Type B pancreatic cell (in vitro differentiated cells): Measurements from ENCODE around the gene LRRC8B. TPM values are rescaled to one million over a fixed set of nuclear protein-coding genes. Genes with fewer than 3 reads are reported as not detected.

Source experiments
- DNase-seq: peaks from one replicate; pipeline ENCODE4 v3.0.0; 2021; ENCODE audit warnings: mixed read lengths; ENCODE audit not compliant: unreplicated experiment; ENCODE audit errors: extremely low spot score
- H3K27ac Mint-ChIP-seq: 2 replicates; pipeline ENCODE4 v1.8.0; 2021; ENCODE audit warnings: mild to moderate bottlenecking, mixed read lengths
- H3K27me3 Mint-ChIP-seq: 2 replicates; pipeline ENCODE4 v1.8.0; 2021; ENCODE audit warnings: mixed read lengths
- H3K36me3 Mint-ChIP-seq: 2 replicates; pipeline ENCODE4 v1.8.0; 2021; ENCODE audit warnings: mixed read lengths
- H3K4me1 Mint-ChIP-seq: one replicate; pipeline ENCODE4 v1.8.0; 2021; ENCODE audit warnings: mixed read lengths; ENCODE audit not compliant: unreplicated experiment
- H3K4me3 Mint-ChIP-seq: 2 replicates; pipeline ENCODE4 v1.8.0; 2021; ENCODE audit warnings: mild to moderate bottlenecking, mixed read lengths
- H3K9me3 Mint-ChIP-seq: 2 replicates; pipeline ENCODE4 v1.8.0; 2021; ENCODE audit warnings: mixed read lengths
- CTCF ChIP-seq: fragments of 200-600 bp; sonication (generic); conservative IDR thresholded peaks from 2 replicates; pipeline ENCODE4 v1.5.0; 2021; ENCODE audit warnings: antibody characterized with exemption, mild to moderate bottlenecking
- total RNA-seq: library from RNA; stranded (reverse); gene quantifications from 2 replicates; pipeline ENCODE4 v1.2.1, GENCODE V29; 2021; ENCODE audit warnings: low replicate concordance

LRRC8B gene
- total RNA-seq, 1 donor from 2014 or later: 12.2 TPM

GRCh38 chr1:89607156-89607555 lies 82.5 kb downstream of the LRRC8B start:
- H3K9me3 Mint-ChIP-seq: no peaks in the 10 kb centered on the region
- DNase-seq: no peak
- H3K4me3 Mint-ChIP-seq: no peak overlapping the region
- H3K27me3 Mint-ChIP-seq: no peaks in the 10 kb centered on the region
- no peak for TF ChIP-seq CTCF
- no peaks in the 10 kb centered on the region for H3K36me3 Mint-ChIP-seq
- H3K27ac Mint-ChIP-seq: no peak overlapping the region
- peaks cover 7% of the 10 kb centered on the region for H3K4me1 Mint-ChIP-seq

- no peak for TF ChIP-seq CTCF
- Mint-ChIP-seq H3K4me3 (no peak overlapping the region), H3K27me3 (no peaks in the 10 kb centered on the region), H3K4me1 (peaks cover 7% of the 10 kb centered on the region), H3K27ac (peak overlapping the region; percentile 12), H3K9me3 (no peaks in the 10 kb centered on the region), H3K36me3 (no peaks in the 10 kb centered on the region)
- no peak for DNase-seq
Observed at GRCh38 chr1:89607586-89608318, 83.1 kb downstream of the LRRC8B start.

- Mint-ChIP-seq H3K4me1 (peaks cover 7% of the 10 kb centered on the region), H3K4me3 (no peak overlapping the region), H3K36me3 (no peaks in the 10 kb centered on the region), H3K27ac (peak overlapping the region; percentile 12), H3K27me3 (no peaks in the 10 kb centered on the region), H3K9me3 (no peaks in the 10 kb centered on the region)
- no peak for TF ChIP-seq CTCF
- no peak for DNase-seq
Observed at GRCh38 chr1:89608319-89608983, 83.8 kb downstream of the LRRC8B start.

- Mint-ChIP-seq H3K27ac (no peak overlapping the region), H3K36me3 (no peaks in the 10 kb centered on the region), H3K4me1 (peaks cover 7% of the 10 kb centered on the region), H3K4me3 (no peak overlapping the region), H3K27me3 (no peaks in the 10 kb centered on the region), H3K9me3 (no peaks in the 10 kb centered on the region)
- no peak for DNase-seq
- no peak for TF ChIP-seq CTCF
Observed at GRCh38 chr1:89608984-89609725, 84.5 kb downstream of the LRRC8B start.

- Mint-ChIP-seq H3K27ac (no peak overlapping the region), H3K36me3 (no peaks in the 10 kb centered on the region), H3K4me3 (no peak overlapping the region), H3K4me1 (peaks cover 7% of the 10 kb centered on the region), H3K27me3 (no peaks in the 10 kb centered on the region), H3K9me3 (no peaks in the 10 kb centered on the region)
- no peak for DNase-seq
- no peak for TF ChIP-seq CTCF
Observed at GRCh38 chr1:89609781-89610456, 85.3 kb downstream of the LRRC8B start.
